ENCODE measurements around the gene ABHD17A. TPM values are rescaled to one million over a fixed set of nuclear protein-coding genes. Genes with fewer than 3 reads are reported as not detected.

Gene ABHD17A
- polyA plus RNA-seq, 3 donors, result 69.8 to 96.1 (median 79.0) TPM

- 0% methylated on average over 57 of the region's 73 CpGs for WGBS (ENCODE audit: insufficient coverage)
- Histone ChIP-seq H3K9me3 (replicated peaks in 1 of 2; ENCODE audit: control insufficient read depth in 1 of 2, insufficient read depth in 1 of 2, low read length in 2 of 2) (no peaks in the 10 kb centered on the region), H2AFZ (ENCODE audit: insufficient read depth, low read depth, low read length, poor library complexity, severe bottlenecking) (peak overlapping the region; percentile 58), H3K27ac (ENCODE audit: low read depth in 1 of 2, low read length in 2 of 2) (peak overlapping the region; percentile 86 to 92), H3K9ac (ENCODE audit: insufficient read depth, low read length, poor library complexity, severe bottlenecking) (peak overlapping the region; percentile 89), H3K4me2 (replicated peaks; ENCODE audit: extremely low read depth, low read length, poor library complexity, severe bottlenecking) (peak overlapping the region; percentile 92), H3K36me3 (replicated peaks in 1 of 2; ENCODE audit: control insufficient read depth in 1 of 2, insufficient read depth in 2 of 2, low read length in 2 of 2) (peaks cover 0 to 2% of the 10 kb centered on the region in 2 donors), H4K20me1 (ENCODE audit: insufficient read depth, low read length) (peaks cover 85% of the 10 kb centered on the region), H3K27me3 (ENCODE audit: control insufficient read depth in 2 of 2, insufficient read depth in 2 of 2, low read length in 2 of 2) (no peaks in the 10 kb centered on the region), H3K79me2 (ENCODE audit: insufficient read depth, low read length) (peaks cover 99% of the 10 kb centered on the region), H3K4me3 (replicated peaks in 1 of 3; ENCODE audit: low read depth in 2 of 3, low read length in 3 of 3) (peak overlapping the region; percentile 38 to 97 (median 84)), H3K4me1 (ENCODE audit: control insufficient read depth in 1 of 2, insufficient read depth in 2 of 2, low read length in 2 of 2) (peaks cover 88 to 97% of the 10 kb centered on the region in 2 donors)
- peaks cover 67% of the 10 kb centered on the region for H3K4me1 Mint-ChIP-seq
- peak overlapping the region; percentile 92 to 96 (median 94) for H3K27ac Mint-ChIP-seq
- no peaks in the 10 kb centered on the region for H3K9me3 Mint-ChIP-seq
- peaks cover 4 to 9% (median 5%) of the 10 kb centered on the region in 3 donors for H3K27me3 Mint-ChIP-seq (ENCODE audit: low read depth in 3 of 3)
- H3K4me3 Mint-ChIP-seq, result peak overlapping the region; percentile 81 to 90
- intact Hi-C loops (cut with micrococcal nuclease), result no loop called here
- DNase-seq, result peak; percentile 90 to 93 (median 90)
- no peaks in the 10 kb centered on the region for H3K36me3 Mint-ChIP-seq
- TF ChIP-seq CTCF (IDR thresholded peaks at IDR 0.05), result no peak
Measured at GRCh38 chr19:1856698-1857603, 28.3 kb downstream of the ABHD17A start.

GRCh38 chr19:1856345-1856697 is 29.0 kb downstream of the ABHD17A start:
- peak overlapping the region; percentile 89 for H3K9ac ChIP-seq (ENCODE audit: insufficient read depth, low read length, poor library complexity, severe bottlenecking)
- H3K36me3 Mint-ChIP-seq, result peaks cover under 1% of the 10 kb centered on the region in 2 donors
- intact Hi-C loops (cut with micrococcal nuclease), result no loop called here

More at GRCh38 chr19:1856345-1856697, 29.0 kb downstream of the ABHD17A start:
- Histone ChIP-seq H3K9me3 (replicated peaks in 1 of 2; ENCODE audit: control insufficient read depth in 1 of 2, insufficient read depth in 1 of 2, low read length in 2 of 2) (no peaks in the 10 kb centered on the region), H3K27me3 (ENCODE audit: control insufficient read depth in 2 of 2, insufficient read depth in 2 of 2, low read length in 2 of 2) (no peaks in the 10 kb centered on the region), H3K36me3 (replicated peaks in 1 of 2; ENCODE audit: control insufficient read depth in 1 of 2, insufficient read depth in 2 of 2, low read length in 2 of 2) (peaks cover 0 to 2% of the 10 kb centered on the region in 2 donors), H3K79me2 (ENCODE audit: insufficient read depth, low read length) (peaks cover 99% of the 10 kb centered on the region), H3K4me3 (replicated peaks in 1 of 3; ENCODE audit: low read depth in 2 of 3, low read length in 3 of 3) (peak overlapping the region; percentile 38 to 97 (median 84)), H2AFZ (ENCODE audit: insufficient read depth, low read depth, low read length, poor library complexity, severe bottlenecking) (peak overlapping the region; percentile 58), H3K4me1 (ENCODE audit: control insufficient read depth in 1 of 2, insufficient read depth in 2 of 2, low read length in 2 of 2) (peaks cover 84 to 97% of the 10 kb centered on the region in 2 donors), H4K20me1 (ENCODE audit: insufficient read depth, low read length) (peaks cover 85% of the 10 kb centered on the region), H3K27ac (ENCODE audit: low read depth in 1 of 2, low read length in 2 of 2) (peak overlapping the region; percentile 86 to 92), H3K4me2 (replicated peaks; ENCODE audit: extremely low read depth, low read length, poor library complexity, severe bottlenecking) (peak overlapping the region; percentile 92)
- WGBS (ENCODE audit: insufficient coverage), result 0% methylated on average over 5 of the region's 6 CpGs
- Mint-ChIP-seq H3K27me3 (ENCODE audit: low read depth in 3 of 3) (peaks cover 4 to 9% (median 6%) of the 10 kb centered on the region in 3 donors), H3K9me3 (no peaks in the 10 kb centered on the region), H3K27ac (peak overlapping the region; percentile 92 to 96 (median 94)), H3K4me3 (peak overlapping the region; percentile 81 to 90), H3K4me1 (peaks cover 61% of the 10 kb centered on the region)
- DNase-seq, result no peak
- no peak for TF ChIP-seq CTCF (IDR thresholded peaks at IDR 0.05)

Data from CD14-positive monocyte (primary cell).